ENCODE measurements around the gene ETV5.
A peak's percentile ranks its signal among the peaks of the same experiment; 100 is the strongest.
"Not testable (repeated sequence)": the region's sequence is repeated elsewhere in the genome, so short reads cannot be mapped to it uniquely, and the experiment has no call there.

The ETV5 gene

GRCh38 chr3:186053954-186054791 is 54.7 kb downstream of the ETV5 start:
- TF ChIP-seq POLR2A (IDR thresholded peaks at IDR 0.05; ENCODE audit: low read depth, low read length), result no peak
- DNase-seq (ENCODE audit: insufficient read length, low spot score) (no peak), FAIRE-seq (no peak)

GRCh38 chr3:186052096-186052840 is 56.6 kb downstream of the ETV5 start:
- DNase-seq (ENCODE audit: insufficient read length, low spot score), result no peak
- no peak for FAIRE-seq
- TF ChIP-seq POLR2A (IDR thresholded peaks at IDR 0.05; ENCODE audit: low read depth, low read length), result no peak

- FAIRE-seq, result no peak
- DNase-seq (ENCODE audit: insufficient read length, low spot score), result no peak
- no peak for TF ChIP-seq POLR2A (IDR thresholded peaks at IDR 0.05; ENCODE audit: low read depth, low read length)
These were observed 59.9 kb downstream of the ETV5 start for GRCh38 chr3:186049001-186049400.

GRCh38 chr3:186048119-186048518 is 60.8 kb downstream of the ETV5 start:
- no peak for FAIRE-seq
- TF ChIP-seq POLR2A (IDR thresholded peaks at IDR 0.05; ENCODE audit: low read depth, low read length), result no peak
- no peak for DNase-seq (ENCODE audit: insufficient read length, low spot score)

- TF ChIP-seq POLR2A (IDR thresholded peaks at IDR 0.05; ENCODE audit: low read depth, low read length), result no peak
- DNase-seq (ENCODE audit: insufficient read length, low spot score), result no peak
- FAIRE-seq, result no peak
These were observed 62.1 kb downstream of the ETV5 start for GRCh38 chr3:186046838-186047237.

- DNase-seq (ENCODE audit: insufficient read length, low spot score) (no peak), FAIRE-seq (no peak)
- TF ChIP-seq POLR2A (IDR thresholded peaks at IDR 0.05; ENCODE audit: low read depth, low read length), result no peak
These were observed 63.9 kb downstream of the ETV5 start for GRCh38 chr3:186044968-186045367.

GRCh38 chr3:186044427-186044826 is 64.5 kb downstream of the ETV5 start:
- DNase-seq (ENCODE audit: insufficient read length, low spot score) (no peak), FAIRE-seq (no peak)
- TF ChIP-seq POLR2A (IDR thresholded peaks at IDR 0.05; ENCODE audit: low read depth, low read length), result no peak

GRCh38 chr3:186042521-186043202 is 66.2 kb downstream of the ETV5 start:
- DNase-seq (ENCODE audit: insufficient read length, low spot score) (no peak), FAIRE-seq (no peak)
- no peak for TF ChIP-seq POLR2A (IDR thresholded peaks at IDR 0.05; ENCODE audit: low read depth, low read length)

GRCh38 chr3:186042036-186042435 is 66.9 kb downstream of the ETV5 start:
- FAIRE-seq (no peak), DNase-seq (ENCODE audit: insufficient read length, low spot score) (no peak)
- TF ChIP-seq POLR2A (IDR thresholded peaks at IDR 0.05; ENCODE audit: low read depth, low read length), result no peak

GRCh38 chr3:186038360-186038759 is 70.5 kb downstream of the ETV5 start:
- DNase-seq (ENCODE audit: insufficient read length, low spot score) (no peak), FAIRE-seq (no peak)
- no peak for TF ChIP-seq POLR2A (IDR thresholded peaks at IDR 0.05; ENCODE audit: low read depth, low read length)

- DNase-seq (ENCODE audit: insufficient read length, low spot score) (no peak), FAIRE-seq (no peak)
- TF ChIP-seq POLR2A (IDR thresholded peaks at IDR 0.05; ENCODE audit: low read depth, low read length), result no peak
These were observed 73.6 kb downstream of the ETV5 start for GRCh38 chr3:186035277-186035676.

- FAIRE-seq, result peak; percentile 11
These were observed 76.6 kb downstream of the ETV5 start for GRCh38 chr3:186032321-186032720.

GRCh38 chr3:186025993-186026392 is 82.9 kb downstream of the ETV5 start:
- FAIRE-seq; DNase-seq (ENCODE audit: insufficient read length, low spot score): not testable (repeated sequence)

More at GRCh38 chr3:186032321-186032720, 76.6 kb downstream of the ETV5 start:
- TF ChIP-seq POLR2A (IDR thresholded peaks at IDR 0.05; ENCODE audit: low read depth, low read length), result no peak
- no peak for DNase-seq (ENCODE audit: insufficient read length, low spot score)

- peak; percentile 97 for FAIRE-seq
These were observed 83.7 kb downstream of the ETV5 start for GRCh38 chr3:186025161-186025560.

More at GRCh38 chr3:186025161-186025560, 83.7 kb downstream of the ETV5 start:
- DNase-seq (ENCODE audit: insufficient read length, low spot score), result no peak
- TF ChIP-seq POLR2A (IDR thresholded peaks at IDR 0.05; ENCODE audit: low read depth, low read length), result no peak

Measured in H54 (cell line).